HG03196 (cell line): ENCODE measurements around the gene KRCC1.

Experiments
- ATAC-seq: cut with Tn5 transposase; IDR thresholded peaks from one replicate; pipeline ENCODE4 v1.9.1; 2021; ENCODE audit not compliant: unreplicated experiment

The KRCC1 gene

DNA sequence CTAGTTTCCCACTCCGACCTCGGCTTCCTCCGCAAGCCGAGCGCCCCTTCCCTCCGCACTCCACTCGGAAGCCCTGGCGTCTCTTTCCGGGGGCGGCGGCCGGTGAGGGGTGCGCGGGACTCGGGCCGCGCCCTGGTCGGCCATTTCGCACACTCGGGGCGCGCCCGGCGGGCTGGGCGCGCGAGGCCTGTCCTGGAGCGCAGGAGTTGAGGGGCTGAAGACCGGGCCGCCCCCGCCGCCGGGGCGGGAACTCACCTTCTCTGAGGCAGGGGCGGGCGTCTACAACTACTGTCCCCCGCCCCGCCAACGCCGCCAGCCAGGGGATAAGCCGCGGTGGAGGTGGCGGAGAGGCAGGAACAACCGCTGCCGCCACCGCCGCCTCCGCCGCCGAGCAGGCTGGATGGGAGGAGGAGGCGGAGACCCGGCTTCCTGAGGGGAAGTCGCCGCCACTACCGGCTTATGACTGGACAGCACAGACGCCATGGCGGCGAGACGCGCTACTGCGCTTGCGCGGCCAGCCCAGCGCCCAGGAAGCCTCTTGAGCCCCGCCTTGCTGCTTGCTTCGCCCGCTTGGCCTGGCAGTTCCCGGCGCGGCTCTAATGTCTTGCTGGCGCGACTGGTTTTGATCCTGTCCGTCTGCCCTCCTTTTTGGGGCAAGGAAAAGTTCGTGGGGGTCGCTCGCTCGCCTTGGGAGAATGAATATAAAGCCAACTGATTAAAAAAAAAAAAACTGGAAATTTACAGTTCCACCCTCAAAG is at the start of gene KRCC1:
Gene KRCC1, minus strand, starts transcription at position 413 of the 758 bp plus-strand sequence. CDS start 27,220 bp downstream, outside the sequence.
- ATAC-seq, result peak; percentile 95

DNA sequence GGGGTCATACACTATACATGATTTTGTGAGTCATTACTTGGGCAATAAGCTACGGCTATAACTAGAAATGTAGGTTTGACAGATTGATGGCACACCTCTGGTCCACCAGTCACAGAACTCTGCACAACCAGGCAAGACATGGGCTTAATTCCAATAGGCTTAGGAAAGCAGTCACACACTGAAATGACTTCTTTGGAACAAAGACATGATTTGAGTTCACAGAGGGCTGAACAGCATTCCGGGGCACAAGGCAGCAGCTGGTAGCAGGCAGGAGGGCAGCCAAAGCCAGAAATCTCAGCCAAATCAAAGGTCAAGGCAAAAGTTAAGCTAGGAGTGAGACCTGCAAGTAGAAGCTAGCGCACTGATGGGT is 44.9 kb upstream of the KRCC1 start:
- ATAC-seq, result no peak

DNA sequence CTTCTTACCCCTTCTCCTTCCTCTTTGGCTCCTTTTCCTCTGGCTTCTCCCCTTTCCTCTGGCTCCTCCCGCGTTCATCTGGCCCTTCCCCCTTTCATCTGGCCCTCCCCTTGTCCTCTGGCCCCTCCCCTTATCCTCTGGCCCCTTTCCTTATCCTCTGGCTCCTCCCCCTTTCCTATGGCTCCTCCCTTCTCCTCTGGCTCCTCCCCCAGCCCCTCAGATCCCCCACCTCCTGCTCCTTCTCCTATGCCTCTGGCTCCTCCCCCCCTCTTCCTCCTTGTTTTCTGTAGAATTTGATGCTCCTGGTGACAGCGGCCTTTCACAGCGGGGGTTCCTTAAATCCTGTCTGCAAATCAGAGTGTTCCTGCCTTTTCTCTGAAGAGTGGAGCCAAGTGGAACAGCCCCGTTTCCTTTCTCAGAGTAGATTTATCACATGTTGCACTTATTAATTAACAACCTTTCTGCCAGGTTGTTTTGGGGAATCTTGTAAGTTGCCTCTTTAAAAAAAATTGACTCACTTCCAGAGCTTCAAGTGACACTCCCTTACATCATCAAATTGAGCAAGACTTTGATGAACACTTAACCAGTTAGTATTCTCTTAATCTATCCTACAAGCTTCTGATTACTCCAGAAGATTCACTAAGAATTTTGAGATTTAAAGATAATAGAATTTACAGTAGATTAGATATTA is 44.4 kb upstream of the KRCC1 start:
- ATAC-seq, result no peak

DNA sequence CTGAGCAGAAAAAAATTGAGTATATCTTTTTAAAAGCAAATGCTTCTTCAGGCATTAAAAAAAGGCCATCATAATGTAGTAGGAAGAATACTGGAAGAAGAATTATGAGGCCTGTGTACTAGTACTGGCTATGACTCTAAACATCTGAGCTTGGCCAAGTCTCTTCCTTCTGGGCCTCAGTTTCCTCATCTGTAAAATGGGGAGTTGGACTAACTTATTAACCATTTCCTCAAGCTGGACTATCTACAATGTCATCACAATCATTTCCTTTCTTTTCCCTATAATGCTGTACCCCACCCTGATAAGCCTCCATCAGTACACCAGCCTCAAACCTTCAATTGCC is 42.9 kb upstream of the KRCC1 start:
- no peak for ATAC-seq

DNA sequence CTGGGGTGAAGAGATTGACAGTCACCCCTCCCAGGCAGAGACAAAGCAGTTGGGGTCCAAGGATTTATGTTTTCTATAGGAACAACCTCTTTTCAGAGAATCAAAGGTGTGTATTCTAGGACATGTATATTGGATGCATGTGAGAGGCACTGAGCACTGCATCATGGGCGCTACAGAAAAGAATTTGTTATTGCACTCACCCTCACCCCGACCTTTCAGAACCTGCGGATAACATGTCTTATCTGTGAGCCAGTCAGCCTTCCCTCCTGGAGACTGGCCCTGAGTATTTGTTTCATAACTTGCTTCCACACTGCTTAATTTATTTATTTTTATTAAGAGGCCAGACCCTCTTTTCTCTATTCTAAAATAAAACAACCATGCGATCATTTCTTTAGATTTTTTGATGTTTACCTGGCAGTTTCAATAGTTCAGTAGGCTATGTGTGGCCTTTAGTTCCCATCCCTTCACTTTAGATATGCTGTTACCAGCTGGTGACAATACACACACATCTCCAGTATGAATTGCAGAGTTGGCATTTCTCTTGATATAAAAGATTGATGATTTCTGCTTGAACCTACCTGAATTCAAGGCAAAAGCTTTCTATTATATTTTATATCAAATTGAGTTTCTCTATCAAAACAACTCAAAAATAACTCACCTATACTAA is 42.4 kb upstream of the KRCC1 start:
- ATAC-seq, result no peak

DNA sequence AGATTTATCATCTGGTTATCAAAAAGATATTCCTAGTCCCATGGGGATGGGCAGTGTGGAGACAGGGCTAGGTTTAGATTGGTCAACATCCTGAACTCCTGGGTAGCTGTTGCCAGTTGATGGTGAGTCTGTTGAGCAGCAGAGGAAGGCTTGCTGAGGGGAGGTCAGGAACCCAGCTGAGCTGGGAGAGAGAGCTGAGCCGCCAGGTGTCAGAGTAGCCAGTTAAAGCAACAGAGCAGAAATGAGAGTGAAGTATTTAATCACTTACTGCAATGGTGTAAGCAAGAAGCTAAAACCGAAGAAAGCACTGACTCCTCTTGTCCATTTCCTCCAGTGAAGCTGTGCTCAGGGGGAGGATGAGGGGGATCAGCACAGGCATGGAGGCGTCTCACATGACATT is 41.6 kb upstream of the KRCC1 start:
- no peak for ATAC-seq

DNA sequence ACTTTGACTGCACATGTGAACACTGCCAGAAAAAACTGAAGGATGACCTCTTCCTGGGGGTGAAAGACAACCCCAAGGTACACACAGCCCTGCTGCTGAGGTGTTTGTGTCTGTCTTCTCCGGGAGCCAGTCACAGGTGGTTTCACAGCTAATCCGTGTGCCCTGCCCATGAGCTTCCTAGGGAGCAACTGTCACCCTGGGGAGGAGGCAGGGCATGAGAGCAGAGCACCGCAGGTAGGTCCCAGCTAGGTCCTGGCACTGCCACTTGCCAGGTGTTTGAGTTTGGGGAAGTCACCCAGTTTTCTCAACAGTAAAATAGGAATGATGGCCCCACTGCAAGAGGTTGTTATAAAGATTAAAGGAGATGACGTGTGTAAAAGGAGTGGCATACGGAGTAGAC is 41.1 kb upstream of the KRCC1 start:
- no peak for ATAC-seq

DNA sequence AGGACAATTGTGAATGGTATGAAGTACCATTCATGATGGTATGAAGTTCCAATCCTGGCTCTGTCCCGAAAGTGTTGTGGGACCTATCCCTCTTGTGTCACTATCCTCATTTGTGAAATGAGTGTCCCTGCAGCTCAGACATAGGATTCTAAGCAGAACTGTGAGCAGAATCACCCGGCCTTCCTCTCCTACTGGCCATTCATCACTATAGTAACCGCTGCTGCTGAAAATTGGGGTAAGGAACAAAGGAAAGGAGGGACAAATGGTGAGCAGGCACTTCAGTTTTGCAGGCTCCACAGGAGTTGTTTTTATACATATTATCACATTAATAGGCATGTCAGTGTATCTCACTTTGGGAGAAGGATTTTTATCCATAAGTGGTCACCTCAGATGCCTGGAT is 39.4 kb upstream of the KRCC1 start:
- no peak for ATAC-seq

DNA sequence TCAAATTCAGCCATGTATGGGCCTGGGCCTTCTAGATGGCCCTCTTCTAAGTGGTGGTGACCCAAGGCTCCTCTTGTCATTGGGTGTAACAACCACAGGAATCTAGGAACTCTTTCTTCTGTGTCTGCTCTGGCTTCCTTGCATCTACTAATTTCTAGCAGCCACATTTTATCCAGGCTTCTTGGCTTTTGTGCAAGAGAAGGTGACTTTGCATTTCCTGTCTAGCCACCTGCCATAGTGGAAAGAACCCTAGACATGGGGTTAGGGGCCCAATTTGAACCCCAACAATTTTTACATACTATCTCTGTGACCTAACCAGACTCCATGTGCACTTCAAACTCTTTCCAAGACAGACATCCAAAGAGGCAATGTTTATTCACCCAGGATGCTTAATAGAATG is 37.2 kb upstream of the KRCC1 start:
- no peak for ATAC-seq

DNA sequence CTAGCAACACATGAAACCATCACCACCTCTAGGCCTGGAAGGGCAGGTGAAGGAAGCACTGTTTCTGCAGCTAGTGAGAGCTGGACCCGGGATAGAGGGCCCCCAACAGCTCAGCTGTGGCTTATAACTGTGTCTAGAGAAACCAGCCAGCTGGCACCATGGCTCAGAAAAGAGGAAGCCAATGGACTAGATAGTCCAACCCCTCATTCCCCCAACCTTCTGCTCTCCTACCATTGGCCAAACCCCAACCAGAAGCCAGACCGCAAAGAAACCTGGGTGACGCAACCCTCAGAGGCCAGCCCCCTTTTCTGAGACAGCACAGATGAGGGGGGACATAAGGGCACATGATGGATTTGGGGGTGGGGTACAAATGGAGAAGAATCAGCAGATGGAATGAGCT is 36.4 kb upstream of the KRCC1 start:
- no peak for ATAC-seq

DNA sequence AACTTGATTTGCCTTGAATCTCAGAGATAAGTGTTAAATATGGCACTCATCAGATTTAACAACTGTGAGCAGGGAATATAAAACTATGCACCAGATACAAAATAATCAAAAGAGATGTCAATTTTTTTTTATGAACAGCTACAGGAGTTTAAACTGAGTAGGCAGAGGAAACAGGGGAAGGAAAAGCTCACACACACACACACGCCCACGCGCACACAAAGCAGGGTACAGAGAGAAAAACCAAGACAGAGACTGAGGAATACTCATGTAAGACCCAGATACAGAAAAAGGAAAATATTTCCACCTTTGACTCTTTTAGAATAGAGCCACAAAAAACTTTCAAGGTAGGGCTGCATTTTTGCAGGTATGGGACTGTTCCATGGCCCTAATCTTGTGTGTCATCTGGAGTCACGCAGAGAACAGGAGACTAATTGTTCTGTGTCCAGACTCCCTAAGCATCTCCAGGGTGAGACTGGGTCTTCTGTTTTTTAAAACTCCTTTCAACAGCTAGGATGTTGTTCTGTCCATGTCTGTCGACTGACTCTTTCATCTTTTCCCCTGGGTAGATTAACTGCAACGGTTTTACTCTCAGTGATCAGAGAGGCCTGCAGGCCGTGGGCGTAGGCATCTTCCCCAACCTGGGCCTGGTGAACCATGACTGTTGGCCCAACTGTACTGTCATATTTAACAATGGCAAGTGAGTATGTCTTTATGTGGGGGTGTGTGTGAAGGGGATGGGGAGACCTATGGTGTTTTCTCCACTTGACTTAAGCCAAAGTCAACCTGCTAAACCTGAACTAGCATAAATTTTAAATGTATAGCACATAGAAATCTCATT is 35.1 kb upstream of the KRCC1 start:
- ATAC-seq, result no peak

DNA sequence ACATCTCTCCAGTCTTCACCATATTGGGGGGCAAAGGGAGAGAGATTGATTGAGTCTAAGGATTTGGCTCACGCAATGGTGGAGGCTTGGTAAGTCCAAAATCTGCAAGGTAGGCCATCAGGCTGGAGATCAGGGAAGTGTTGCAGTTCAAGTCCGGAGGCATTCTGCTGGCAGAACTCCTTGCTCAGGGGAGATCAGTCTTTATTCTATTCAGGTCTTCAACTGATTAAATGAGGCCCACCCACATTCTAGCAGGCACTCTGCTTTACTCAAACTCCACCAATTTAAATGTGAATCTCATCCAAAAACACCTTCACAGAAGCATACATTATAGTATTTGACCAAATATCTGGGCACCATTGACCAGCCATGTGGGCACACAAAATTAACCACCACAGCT is 33.4 kb upstream of the KRCC1 start:
- ATAC-seq, result no peak

DNA sequence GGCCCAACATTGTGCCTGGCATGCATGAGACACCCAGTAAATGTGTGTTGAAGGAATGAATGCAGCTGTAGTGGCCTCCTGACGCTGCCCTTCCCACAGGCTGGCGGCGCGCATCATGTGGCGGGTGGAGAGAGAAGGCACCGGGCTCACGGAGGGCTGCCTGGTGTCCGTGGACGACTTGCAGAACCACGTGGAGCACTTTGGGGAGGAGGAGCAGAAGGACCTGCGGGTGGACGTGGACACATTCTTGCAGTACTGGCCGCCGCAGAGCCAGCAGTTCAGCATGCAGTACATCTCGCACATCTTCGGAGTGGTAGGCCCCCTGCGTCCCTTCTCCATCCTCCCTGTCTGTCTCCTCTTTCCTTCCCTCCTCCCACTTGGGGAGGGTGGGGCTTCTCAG is 32.2 kb upstream of the KRCC1 start:
- no peak for ATAC-seq

DNA sequence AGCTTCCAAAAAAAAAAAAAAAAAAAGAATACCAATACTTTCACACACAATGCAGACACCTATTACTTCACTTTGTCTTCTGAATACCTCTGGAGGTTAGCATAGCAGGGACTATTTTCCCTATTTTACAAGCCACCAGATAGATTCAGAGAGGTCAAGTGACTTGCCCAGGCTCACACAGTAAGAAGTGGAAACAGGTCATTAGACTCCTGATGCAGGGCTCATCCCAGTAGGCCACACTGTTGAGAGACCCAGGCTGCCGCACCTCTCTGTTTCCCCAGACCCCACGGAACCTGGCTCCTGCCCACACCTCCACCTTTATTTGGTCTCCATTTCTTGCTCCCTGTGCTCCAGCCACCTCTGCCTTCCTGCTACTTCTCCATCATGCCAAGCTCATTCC is 31.5 kb upstream of the KRCC1 start:
- ATAC-seq, result no peak

DNA sequence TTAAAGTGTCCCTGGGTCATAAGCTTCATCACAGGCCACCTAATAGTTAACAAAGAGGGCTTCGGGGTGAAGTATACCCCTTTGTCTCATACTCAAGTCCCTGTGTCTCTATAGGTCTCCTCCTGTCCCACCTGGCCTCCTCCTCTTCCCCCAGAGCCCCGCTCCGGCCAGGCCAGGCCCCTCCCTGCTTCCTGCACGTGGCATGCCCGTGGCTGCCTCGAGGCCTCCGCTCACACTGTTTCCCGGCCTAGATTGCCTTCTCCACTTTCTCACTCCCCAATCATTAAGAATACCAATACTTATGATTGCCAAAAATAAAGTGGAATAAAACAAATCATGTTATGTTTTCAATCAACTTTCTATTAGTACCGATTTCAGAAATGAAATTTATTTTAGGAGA is 30.8 kb upstream of the KRCC1 start:
- ATAC-seq, result no peak

DNA sequence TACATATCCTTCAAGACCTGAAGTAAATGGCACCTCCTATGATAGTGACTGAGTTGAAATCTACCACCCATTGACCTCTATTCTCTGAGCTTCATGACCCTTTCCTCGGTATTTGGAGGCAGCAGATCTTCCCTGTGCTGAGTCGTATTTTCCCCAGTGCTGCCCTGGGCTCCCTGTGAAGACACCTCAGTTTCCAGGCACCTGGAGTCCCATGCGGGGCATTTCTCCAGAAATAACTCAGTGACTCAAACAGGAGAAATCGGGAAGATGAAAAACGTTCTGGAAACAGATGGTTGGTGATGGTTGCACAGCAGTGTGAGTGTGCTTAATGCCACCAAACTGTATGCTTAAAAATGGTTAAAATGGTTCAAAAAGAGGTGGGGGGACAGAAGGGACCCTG is 30.0 kb upstream of the KRCC1 start:
- ATAC-seq, result no peak

DNA sequence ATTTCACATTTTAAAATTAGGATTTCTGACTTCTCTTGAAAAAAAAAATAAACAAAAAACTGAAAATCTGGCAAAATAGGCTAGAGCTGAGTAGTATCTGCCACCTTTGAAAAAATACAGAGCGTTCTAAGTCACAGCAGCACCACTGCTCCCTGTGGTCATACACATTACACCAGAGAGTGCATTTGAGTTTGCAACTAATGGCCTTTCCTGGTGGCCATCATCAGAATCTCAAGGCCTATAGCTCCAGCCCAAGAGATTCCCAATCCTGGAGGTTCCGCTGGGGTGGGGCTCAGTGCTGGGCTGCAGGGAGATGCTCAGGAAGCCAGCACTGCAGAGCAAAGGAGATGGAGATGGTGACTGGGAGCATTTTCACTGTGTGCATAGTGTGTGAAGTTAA is 29.5 kb upstream of the KRCC1 start:
- ATAC-seq, result no peak

DNA sequence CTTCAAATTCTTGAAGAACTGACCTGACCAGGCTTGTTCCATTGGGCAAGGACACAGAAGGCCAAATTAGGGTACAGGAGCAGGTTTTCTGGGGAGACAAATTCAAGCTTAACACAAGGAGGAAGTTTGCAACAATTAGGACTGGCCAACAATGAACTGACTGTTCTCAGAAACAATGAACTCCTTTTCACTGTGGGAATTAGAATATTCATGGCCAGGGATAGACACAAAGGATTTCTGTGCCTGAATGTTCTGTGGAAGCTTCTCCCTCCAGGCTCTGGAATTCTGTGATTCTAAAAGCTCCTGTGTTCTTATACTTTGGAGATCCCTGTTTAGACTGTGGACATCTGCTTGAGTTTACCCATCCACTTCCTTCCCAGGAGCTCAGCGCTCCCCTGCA is 27.2 kb upstream of the KRCC1 start:
- ATAC-seq, result no peak

DNA sequence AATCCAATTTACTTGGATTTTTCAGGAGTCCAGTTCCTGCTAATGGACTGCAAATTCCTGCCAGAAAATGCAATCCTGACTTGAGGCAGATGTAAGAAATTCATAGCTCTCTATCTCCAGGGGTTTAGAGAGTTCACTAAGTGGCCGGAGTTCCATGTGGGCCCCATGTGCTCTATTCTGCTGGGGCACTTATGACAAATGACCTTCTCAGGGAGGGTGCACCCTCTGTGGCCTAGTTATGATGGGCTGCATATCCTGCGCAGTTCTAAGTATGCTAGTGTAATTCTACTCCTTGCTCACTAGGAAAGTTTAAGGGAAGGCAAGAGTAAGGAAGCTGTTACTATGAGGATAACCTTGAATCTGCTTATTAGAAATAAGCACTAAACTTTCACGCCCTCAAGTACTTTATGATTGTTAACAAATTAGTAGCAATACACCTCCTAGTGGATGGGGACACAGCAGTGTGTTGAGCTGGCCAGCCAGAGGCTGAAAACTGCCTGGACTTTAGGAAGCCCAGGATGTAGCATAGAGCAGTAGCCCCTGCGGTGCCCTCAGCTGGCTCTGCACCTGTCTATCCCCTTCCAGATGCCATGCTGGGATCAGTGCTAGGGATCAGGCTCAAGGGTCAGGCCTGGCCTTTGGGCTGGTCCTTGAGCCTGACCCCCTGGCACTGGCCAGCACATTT is 26.5 kb upstream of the KRCC1 start:
- ATAC-seq, result no peak

DNA sequence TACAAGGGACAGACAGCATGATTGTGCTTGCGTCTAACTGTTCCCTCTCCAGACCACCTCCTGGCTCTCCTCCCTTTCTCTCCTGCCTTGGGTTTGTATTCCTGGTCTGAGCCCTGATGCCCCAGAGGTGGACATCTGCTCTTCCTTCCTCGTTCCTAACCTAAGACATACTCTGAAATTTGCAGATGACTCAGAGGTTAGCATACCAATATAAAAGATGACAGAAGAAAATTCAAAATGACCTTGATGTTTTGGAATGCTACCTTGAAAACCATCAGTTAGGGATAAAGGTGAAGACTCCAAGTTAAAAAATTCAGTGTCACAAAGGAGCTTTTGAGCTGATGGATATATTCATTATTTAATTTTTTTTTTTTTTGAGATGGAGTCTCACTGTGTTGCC is 25.0 kb upstream of the KRCC1 start:
- no peak for ATAC-seq

DNA sequence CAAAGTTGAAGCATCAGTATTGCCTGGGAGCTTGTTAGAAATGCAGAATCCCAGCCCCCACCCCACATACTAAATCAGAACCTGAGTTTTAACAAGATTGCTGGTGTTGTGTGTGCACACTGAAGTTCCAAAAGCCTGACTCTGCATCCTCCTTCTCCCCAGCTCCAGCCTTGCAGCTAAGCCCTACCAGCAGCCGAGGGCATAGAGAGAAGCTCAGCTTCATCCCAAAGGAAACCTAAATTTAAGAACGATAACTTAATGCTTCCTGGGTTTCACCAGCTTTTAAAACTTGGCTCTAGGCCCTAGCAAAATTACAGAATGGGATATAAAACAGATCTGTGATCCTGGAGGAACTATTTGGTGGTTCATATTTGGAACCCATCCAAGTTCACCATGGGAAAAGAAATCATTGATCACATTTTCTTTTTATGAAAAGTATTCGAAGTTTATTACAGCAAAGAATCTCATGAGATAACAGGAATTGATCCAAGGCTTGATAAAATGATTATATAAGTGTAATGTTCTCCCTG is 23.1 kb upstream of the KRCC1 start:
- no peak for ATAC-seq
